ENCODE data around the gene FAT3.

DNA sequence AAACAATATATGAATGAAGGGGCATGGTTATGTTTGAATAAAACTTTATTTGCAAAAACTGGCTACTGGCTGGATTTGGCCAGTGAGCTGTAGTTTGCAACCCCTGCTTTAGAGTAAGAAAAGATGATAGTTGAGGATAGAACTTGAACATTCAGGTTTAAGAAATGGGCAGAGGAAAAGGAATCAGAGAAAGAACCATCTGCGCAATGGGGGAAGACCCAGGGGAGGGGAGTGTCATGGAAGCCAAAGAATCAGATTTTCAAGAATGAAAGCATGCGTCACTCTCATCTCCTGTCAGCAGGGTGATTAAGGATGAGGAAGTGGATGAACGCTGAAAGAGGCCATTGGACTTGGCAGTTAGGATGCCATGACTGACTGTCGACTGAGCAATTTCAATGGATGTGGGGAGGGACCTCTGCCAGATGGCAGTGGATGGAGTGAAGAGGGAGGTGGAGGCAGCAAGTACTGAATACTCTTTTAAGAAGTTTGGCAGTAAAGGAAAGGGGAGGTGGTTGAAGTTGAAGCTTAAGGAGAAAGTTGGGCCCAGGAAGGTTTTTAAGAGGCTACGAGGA is 21.2 kb downstream of the FAT3 start:
- no peak for TF ChIP-seq CTCF (conservative IDR thresholded peaks at IDR 0.05 in 1 of 2, IDR thresholded peaks at IDR 0.05 in 1 of 2; ENCODE audit: low read depth in 1 of 2, low read length in 2 of 2)
- TF ChIP-seq EZH2 (IDR thresholded peaks at IDR 0.05; ENCODE audit: low read length, missing control alignments) = no peak

Measured in fibroblast of lung (primary cell).